SKM-1 treated with dmso at 0.1 percent for 144 hours (cell line): ENCODE results near the gene STAC.
"Not testable (repeated sequence)": the region's sequence is repeated elsewhere in the genome, so short reads cannot be mapped to it uniquely, and the experiment has no call there.

Experiments used
- DNase-seq: peaks from one replicate; lab custom pipeline; 2025; ENCODE audit not compliant: unreplicated experiment; lab: John Stamatoyannopoulos, UW

STAC gene

GRCh38 chr3:36562945-36563344, 182.6 kb downstream of the STAC start:
- DNase-seq: no peak

DNA sequence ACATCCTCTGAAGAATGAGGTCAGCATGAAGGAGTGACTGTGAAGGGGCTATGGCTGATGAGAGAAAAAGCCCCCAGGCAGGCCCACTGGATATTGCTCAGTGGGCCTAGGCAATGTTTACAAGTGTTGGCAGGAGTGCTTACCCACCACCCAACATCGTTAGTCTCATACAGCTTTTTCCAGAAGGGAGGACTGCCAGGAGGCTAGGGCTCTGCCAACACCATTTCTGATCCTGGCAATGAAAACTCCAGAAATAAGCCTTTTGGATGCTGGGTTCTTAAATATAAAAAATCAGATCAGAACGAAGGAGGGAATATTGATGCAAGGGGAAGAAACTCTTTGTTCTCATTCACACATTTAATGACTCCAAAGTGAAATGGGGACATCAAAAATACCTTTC, 194.9 kb downstream of the STAC start:
- no peak for DNase-seq

DNA sequence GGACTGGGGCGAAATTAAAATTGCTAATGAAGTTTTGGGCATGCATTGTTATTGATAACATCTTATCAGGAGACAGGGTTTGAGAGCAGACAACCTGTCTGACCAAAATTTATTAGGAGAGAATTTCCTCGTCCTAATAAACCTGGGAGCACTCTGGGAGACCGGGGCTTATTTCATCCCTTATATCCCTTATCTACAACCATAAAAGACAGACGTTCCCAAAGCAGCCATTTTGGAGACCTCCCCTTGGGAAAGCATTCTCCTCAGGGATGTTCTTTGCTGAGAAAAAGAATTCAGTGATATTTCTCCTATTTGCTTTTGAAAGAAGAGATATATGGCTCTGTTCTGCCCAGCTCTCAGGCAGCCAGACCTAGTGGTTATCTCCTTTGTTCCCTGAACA, 198.1 kb downstream of the STAC start:
- DNase-seq: not testable (repeated sequence)

- DNase-seq: no peak
These were observed 199.4 kb downstream of the STAC start for GRCh38 chr3:36579746-36580145.

- DNase-seq: no peak
These were observed 200.4 kb downstream of the STAC start for GRCh38 chr3:36580716-36581115.

DNA sequence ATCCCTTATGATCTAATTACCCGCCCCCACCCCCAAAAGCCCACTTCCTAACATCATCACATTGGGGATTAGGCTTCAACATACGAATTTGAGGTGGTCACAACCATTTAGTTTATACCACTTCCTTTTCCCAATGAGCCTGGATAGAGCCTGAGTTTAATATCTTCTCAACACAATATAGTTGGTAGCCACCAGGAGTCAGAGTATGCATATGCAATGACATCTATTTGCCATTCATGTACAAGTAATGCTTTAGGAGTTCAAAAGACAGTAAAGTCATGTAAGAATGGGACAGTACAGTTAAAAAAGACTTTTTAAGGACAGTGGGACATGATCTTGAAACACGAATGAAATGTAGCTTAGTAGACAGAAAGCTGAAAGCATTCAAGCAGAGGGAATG, 211.7 kb downstream of the STAC start:
- DNase-seq: no peak

DNA sequence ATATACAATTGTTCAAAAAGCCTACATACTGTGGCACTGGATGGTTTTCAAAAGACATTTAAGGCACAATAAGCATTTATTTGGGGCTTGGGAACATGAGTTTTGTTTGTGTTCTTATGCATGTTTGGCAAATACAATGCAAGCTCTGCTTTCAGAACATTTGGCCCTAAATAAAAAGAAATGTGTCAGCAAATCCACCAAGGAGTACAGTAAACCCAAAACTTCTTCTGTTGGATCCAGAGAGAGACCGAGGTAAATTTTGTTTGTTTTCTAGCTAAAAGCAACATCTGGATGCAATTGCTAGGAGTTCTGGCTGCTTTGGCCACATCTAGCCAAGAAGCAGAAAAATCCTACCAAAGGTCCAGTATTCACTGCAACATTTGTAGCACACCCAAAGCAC, 215.2 kb downstream of the STAC start:
- DNase-seq: no peak

DNA sequence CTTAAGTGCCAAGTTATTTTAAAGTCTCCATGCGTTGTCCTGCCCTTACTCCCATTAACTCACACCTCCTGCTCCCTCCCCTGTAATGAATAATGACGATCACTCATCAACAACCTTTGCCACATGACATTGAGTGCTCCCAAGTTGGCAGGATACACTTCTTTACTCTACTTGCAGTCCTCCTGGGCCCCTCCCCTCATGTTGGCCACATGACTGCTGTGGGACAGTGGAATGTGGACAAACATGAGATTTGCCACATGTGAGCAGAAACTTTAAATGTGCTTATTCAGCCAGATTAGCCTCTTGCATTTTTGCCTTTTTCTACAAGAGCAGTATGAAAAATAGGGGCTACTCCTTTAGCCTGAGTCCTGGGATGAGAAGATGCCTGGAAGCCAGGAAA, 216.1 kb downstream of the STAC start:
- DNase-seq: no peak

DNA sequence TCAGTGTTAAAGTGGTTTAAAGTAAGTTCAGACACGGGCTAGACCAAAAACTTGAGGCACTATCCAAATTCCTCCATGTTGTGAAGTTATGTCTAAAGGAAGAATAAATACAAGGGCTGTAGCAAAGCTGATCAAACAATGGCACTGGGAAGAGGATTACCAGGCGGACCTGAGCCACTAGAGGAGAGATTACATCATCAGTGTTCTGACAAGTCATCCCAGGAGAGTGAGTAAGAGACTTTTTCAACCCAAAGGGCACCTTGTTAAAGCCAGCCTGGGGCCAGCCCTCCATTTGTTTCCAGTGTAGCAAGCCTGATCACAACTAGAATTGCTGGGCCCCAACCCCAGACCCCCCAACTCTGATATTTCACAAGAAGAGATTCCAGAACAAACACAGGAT, 217.1 kb downstream of the STAC start:
- no peak for DNase-seq
